Esophagus muscularis mucosa (tissue), 4 donors: ENCODE data around the gene OR51D1. TPM values are rescaled to one million over a fixed set of nuclear protein-coding genes. Genes with fewer than 3 reads are reported as not detected.
A peak's percentile ranks its signal among the peaks of the same experiment; 100 is the strongest.

Source experiments
- DNase-seq: peaks from one replicate; pipeline ENCODE4 v3.0.0-alpha.2; 2017; ENCODE audit errors: extremely low spot score
- H3K27ac ChIP-seq, 4 donors: fragments of 200-600 bp; sonication (generic); replicated peaks in 1 of 4; 1 replicate in 3 of 4; 2 replicates in 1 of 4; pipeline ENCODE4 v1.5.1; 2016 to 2019; ENCODE audit warnings: mild to moderate bottlenecking in 1 of 4
- H3K27me3 ChIP-seq, 4 donors: fragments of 200-600 bp; sonication (generic); one replicate each; pipeline versions ENCODE4 v1.5.1 to v1.6.0; 2016 to 2019
- H3K36me3 ChIP-seq, 4 donors: fragments of 200-600 bp; sonication (generic); one replicate each; pipeline ENCODE4 v1.5.1; 2016 to 2019
- H3K4me1 ChIP-seq, 4 donors: fragments of 200-600 bp; sonication (generic); one replicate each; pipeline ENCODE4 v1.5.1; 2016 to 2019
- H3K4me3 ChIP-seq, 4 donors: fragments of 200-600 bp; sonication (generic); 1 replicate in 2 of 4; 2 replicates in 2 of 4; pipeline ENCODE4 v1.5.1; 2016 to 2019; ENCODE audit warnings: mild to moderate bottlenecking in 4 of 4, moderate library complexity in 1 of 4
- H3K9me3 ChIP-seq, 4 donors: fragments of 200-600 bp; sonication (generic); 1 replicate in 3 of 4; 2 replicates in 1 of 4; pipeline ENCODE4 v1.5.1; 2016 to 2019
- CTCF ChIP-seq, 3 experiments: fragments of 200-600 bp in 2 of 3; fragments of 450-650 bp in 1 of 3; sonication (generic) in 2 of 3; IDR thresholded peaks; one replicate each; pipeline ENCODE4 v1.5.1; 2017 to 2019; ENCODE audit warnings: antibody characterized with exemption in 3 of 3, mild to moderate bottlenecking in 2 of 3, moderate library complexity in 1 of 3
- EP300 ChIP-seq: sonication (generic); formaldehyde crosslinking; IDR thresholded peaks from one replicate; pipeline ENCODE4 v1.6.1; 2017; ENCODE audit warnings: antibody characterized with exemption
- POLR2A ChIP-seq: fragments of 450-650 bp; IDR thresholded peaks from one replicate; pipeline ENCODE4 v1.6.1; 2017; ENCODE audit warnings: antibody characterized with exemption, moderate library complexity, mild to moderate bottlenecking, low read depth
- POLR2AphosphoS5 ChIP-seq, 2 donors: sonication (generic); formaldehyde crosslinking; IDR thresholded peaks; one replicate each; pipeline ENCODE4 v1.6.1; 2017; ENCODE audit warnings: antibody characterized with exemption in 2 of 2
- WGBS: methylation state at CpG from one replicate; pipeline ENCODE4 v1.1.5; 2018; 5-methylcytosine and 5-hydroxymethylcytosine counted together
- intact Hi-C: fragments of 100-400 bp; cut with DNase I; formaldehyde crosslinking; loops from one replicate; pipeline ENCODE4 v1.15.1; 2023
- total RNA-seq, 4 donors: library from RNA; depleted of rRNA; stranded (reverse); fragments of >200 nt; gene quantifications; one replicate each; pipeline versions ENCODE4 v1.1.0 to v1.2.1, GENCODE V29; 2016

OR51D1 gene
- not detected for total RNA-seq

GRCh38 chr11:4636962-4637661 is at the start of gene OR51D1:
Gene OR51D1 (plus strand): TSS chr11:4637477. CDS start chr11:4639791, 2,314 bp downstream.
- Histone ChIP-seq H3K27ac (no peak within 1 kb of the TSS), H3K36me3 (no peaks in the 10 kb centered on the region), H3K9me3 (no peaks in the 10 kb centered on the region), H3K27me3 (no peaks in the 10 kb centered on the region), H3K4me1 (peaks cover 4 to 18% (median 7%) of the 10 kb centered on the region in 4 donors), H3K4me3 (peak within 1 kb of the TSS; percentile 28 to 49 (median 38))
- intact Hi-C loops, result loop anchor here (2.0 to 5.0 kb wide), 2 partner anchors 190 to 365 kb away; no protein-coding TSS in a partner anchor
- WGBS, result 29% methylated on average over 21 of the region's 21 CpGs
- DNase-seq, result peak; percentile 89
- no peak for TF ChIP-seq EP300
- no peak for TF ChIP-seq POLR2A
- peak in 1 of 2 donors; percentile 6 for TF ChIP-seq POLR2AphosphoS5 (IDR thresholded peaks at IDR 0.05)
- TF ChIP-seq CTCF (IDR thresholded peaks at IDR 0.05), result peak; percentile 80 to 94 (median 85)

- intact Hi-C loops, result no loop called here
- Histone ChIP-seq H3K4me1 (no peaks in the 10 kb centered on the region), H3K27ac (no peak overlapping the region), H3K4me3 (no peak overlapping the region), H3K27me3 (peaks cover 0 to 14% (median 0%) of the 10 kb centered on the region in 4 donors), H3K36me3 (no peaks in the 10 kb centered on the region), H3K9me3 (no peaks in the 10 kb centered on the region)
- TF ChIP-seq POLR2AphosphoS5 (IDR thresholded peaks at IDR 0.05) (no peak), CTCF (IDR thresholded peaks at IDR 0.05) (no peak), EP300 (no peak), POLR2A (no peak)
- WGBS, result 61% methylated on average over 3 of the region's 3 CpGs
- no peak for DNase-seq
Observed at GRCh38 chr11:4589017-4589416, 48.3 kb upstream of the OR51D1 start.

GRCh38 chr11:4593739-4594138 is 43.5 kb upstream of the OR51D1 start, which contains the start of gene OR52I1:
Gene OR52I1 (plus strand): TSS chr11:4594039. CDS start chr11:4594039, 0 bp downstream.
- intact Hi-C loops, result no loop called here

GRCh38 chr11:4605057-4605456 is 32.2 kb upstream of the OR51D1 start:
- TF ChIP-seq CTCF (IDR thresholded peaks at IDR 0.05), result no peak
- no peak for TF ChIP-seq POLR2A
- no peak for TF ChIP-seq EP300
- TF ChIP-seq POLR2AphosphoS5 (IDR thresholded peaks at IDR 0.05), result no peak
- Histone ChIP-seq H3K4me3 (no peak overlapping the region), H3K9me3 (no peaks in the 10 kb centered on the region), H3K27me3 (no peaks in the 10 kb centered on the region), H3K36me3 (peaks cover 22 to 55% (median 50%) of the 10 kb centered on the region in 4 donors), H3K27ac (no peak overlapping the region), H3K4me1 (peaks cover 15 to 34% (median 21%) of the 10 kb centered on the region in 4 donors)
- intact Hi-C loops, result no loop called here
- DNase-seq, result peak; percentile 62
- WGBS, result 100% methylated on average over 2 of the region's 4 CpGs

More at GRCh38 chr11:4593739-4594138, 43.5 kb upstream of the OR51D1 start, which contains the start of gene OR52I1:
- no peaks in the 10 kb centered on the region for H3K4me1 ChIP-seq
- H3K4me3 ChIP-seq, result no peak within 1 kb of the TSS
- H3K27me3 ChIP-seq, result no peaks in the 10 kb centered on the region
- WGBS, result 79% methylated on average over 1 of the region's 1 CpG
- H3K9me3 ChIP-seq, result no peaks in the 10 kb centered on the region
- no peak within 1 kb of the TSS for H3K27ac ChIP-seq
- TF ChIP-seq EP300, result no peak
- TF ChIP-seq CTCF (IDR thresholded peaks at IDR 0.05), result no peak
- no peak for TF ChIP-seq POLR2AphosphoS5 (IDR thresholded peaks at IDR 0.05)
- TF ChIP-seq POLR2A, result no peak
- H3K36me3 ChIP-seq, result peaks cover 4 to 33% (median 23%) of the 10 kb centered on the region in 4 donors
- no peak for DNase-seq
